Thoracic aorta (tissue), 2 donors: ENCODE results near the gene ZIC2. TPM values are rescaled to one million over a fixed set of nuclear protein-coding genes. Genes with fewer than 3 reads are reported as not detected.

Source experiments
- ATAC-seq: fragments of 150-250 bp; one replicate; pipeline ENCODE4 v1.8.0; 2017; ENCODE audit warnings: low read depth; ENCODE audit not compliant: insufficient number of reproducible peaks, low FRiP score
- DNase-seq: peaks from one replicate; pipeline ENCODE4 v3.0.0-alpha.2; 2020; ENCODE audit warnings: low spot score
- H3K27ac ChIP-seq, 2 donors: fragments of 200-600 bp; sonication (generic); 1 replicate in 1 of 2; 2 replicates in 1 of 2; pipeline ENCODE4 v1.5.1; 2016; ENCODE audit warnings: mild to moderate bottlenecking in 2 of 2, moderate library complexity in 2 of 2
- H3K27me3 ChIP-seq: fragments of 200-600 bp; sonication (generic); replicated peaks from 2 replicates; pipeline ENCODE4 v1.6.0; 2016; ENCODE audit warnings: mild to moderate bottlenecking; ENCODE audit not compliant: insufficient read depth
- H3K36me3 ChIP-seq: fragments of 200-600 bp; sonication (generic); one replicate; pipeline ENCODE4 v1.5.1; 2016
- H3K4me1 ChIP-seq, 2 donors: fragments of 200-600 bp; sonication (generic); 1 replicate in 1 of 2; 2 replicates in 1 of 2; pipeline versions ENCODE4 v1.5.1 to v1.6.0; 2016; ENCODE audit warnings: low read depth in 2 of 2, mild to moderate bottlenecking in 1 of 2; ENCODE audit not compliant: control insufficient read depth in 1 of 2
- H3K4me3 ChIP-seq: fragments of 200-600 bp; sonication (generic); 2 replicates; pipeline ENCODE4 v1.5.1; 2016; ENCODE audit warnings: mild to moderate bottlenecking
- H3K9me3 ChIP-seq: fragments of 200-600 bp; sonication (generic); 2 replicates; pipeline ENCODE4 v1.5.1; 2016
- CTCF ChIP-seq: fragments of 200-600 bp; sonication (generic); IDR thresholded peaks from one replicate; pipeline ENCODE4 v1.5.1; 2019; ENCODE audit warnings: antibody characterized with exemption
- total RNA-seq, 2 donors: library from RNA; depleted of rRNA; stranded (reverse); fragments of >200 nt; gene quantifications; one replicate each; pipeline versions ENCODE4 v1.1.0 to v1.2.3, GENCODE V29; 2016

Gene ZIC2
- total RNA-seq, 2 donors from 2014 or later = not detected

GRCh38 chr13:99974939-99975561 is 6.5 kb upstream of the ZIC2 start:
- no peak for TF ChIP-seq CTCF
- Histone ChIP-seq H3K27ac (no peak overlapping the region), H3K4me1 (peaks cover 15 to 26% of the 10 kb centered on the region in 2 donors), H3K27me3 (peaks cover 74% of the 10 kb centered on the region), H3K4me3 (no peak overlapping the region), H3K9me3 (no peaks in the 10 kb centered on the region), H3K36me3 (no peaks in the 10 kb centered on the region)
- no peak for ATAC-seq
- no peak for DNase-seq

GRCh38 chr13:99975626-99976025 is 6.0 kb upstream of the ZIC2 start:
- no peak for DNase-seq
- no peaks in the 10 kb centered on the region for H3K36me3 ChIP-seq
- H3K9me3 ChIP-seq = no peaks in the 10 kb centered on the region
- peaks cover 18 to 28% of the 10 kb centered on the region in 2 donors for H3K4me1 ChIP-seq
- TF ChIP-seq CTCF = no peak
- no peak overlapping the region for H3K27ac ChIP-seq
- H3K4me3 ChIP-seq = no peak overlapping the region
- peaks cover 75% of the 10 kb centered on the region for H3K27me3 ChIP-seq
- no peak for ATAC-seq

- H3K27ac ChIP-seq = no peak overlapping the region
- no peaks in the 10 kb centered on the region for H3K36me3 ChIP-seq
- H3K27me3 ChIP-seq = peaks cover 71% of the 10 kb centered on the region
- ATAC-seq (no peak), DNase-seq (no peak)
- TF ChIP-seq CTCF = no peak
- H3K9me3 ChIP-seq = no peaks in the 10 kb centered on the region
- H3K4me1 ChIP-seq = peaks cover 13 to 27% of the 10 kb centered on the region in 2 donors
- H3K4me3 ChIP-seq = no peak overlapping the region
Measured at GRCh38 chr13:99976575-99976974, 5.0 kb upstream of the ZIC2 start.

- H3K9me3 ChIP-seq = no peaks in the 10 kb centered on the region
- no peaks in the 10 kb centered on the region for H3K36me3 ChIP-seq
- no peak overlapping the region for H3K4me3 ChIP-seq
- peaks cover 16 to 31% of the 10 kb centered on the region in 2 donors for H3K4me1 ChIP-seq
- no peak for TF ChIP-seq CTCF
- DNase-seq (no peak), ATAC-seq (no peak)
- no peak overlapping the region for H3K27ac ChIP-seq
- H3K27me3 ChIP-seq = peaks cover 64% of the 10 kb centered on the region
Measured at GRCh38 chr13:99977334-99977911, 4.2 kb upstream of the ZIC2 start.

- Histone ChIP-seq H3K36me3 (no peaks in the 10 kb centered on the region), H3K27ac (no peak overlapping the region), H3K4me1 (peaks cover 17 to 33% of the 10 kb centered on the region in 2 donors), H3K4me3 (no peak overlapping the region), H3K27me3 (peaks cover 61% of the 10 kb centered on the region), H3K9me3 (no peaks in the 10 kb centered on the region)
- no peak for DNase-seq
- TF ChIP-seq CTCF = no peak
- no peak for ATAC-seq
Measured at GRCh38 chr13:99977912-99978798, 3.4 kb upstream of the ZIC2 start.
